RWPE2 (cell line): ENCODE data around the gene BRD7.

ENCODE experiments used
- ATAC-seq: fragments of 200-7000 bp; cut with Tn5 transposase; 3 replicates; pipeline ENCODE4 v1.9.1; 2021; ENCODE audit warnings: low read depth
- DNase-seq: peaks from one replicate; pipeline ENCODE4 v3.0.0-alpha.2; 2020; ENCODE audit warnings: low spot score
- H3K27ac ChIP-seq: fragments of 450-650 bp; 2 replicates; pipeline ENCODE4 v1.5.1; 2017; ENCODE audit warnings: mild to moderate bottlenecking; ENCODE audit not compliant: poor library complexity, severe bottlenecking
- H3K27me3 ChIP-seq: fragments of 250-450 bp; sonication (Bioruptor Pico); 2 replicates; pipeline ENCODE4 v1.5.1; 2021; ENCODE audit warnings: mild to moderate bottlenecking, moderate library complexity; ENCODE audit not compliant: insufficient read depth, poor library complexity, severe bottlenecking
- H3K36me3 ChIP-seq: fragments of 250-450 bp; sonication (Bioruptor Pico); 2 replicates; pipeline ENCODE4 v1.5.1; 2020; ENCODE audit warnings: low read depth, mild to moderate bottlenecking, moderate library complexity
- H3K4me1 ChIP-seq: fragments of 250-450 bp; sonication (Bioruptor Pico); 2 replicates; pipeline ENCODE4 v1.5.1; 2021; ENCODE audit warnings: mild to moderate bottlenecking, moderate library complexity; ENCODE audit not compliant: insufficient read depth, poor library complexity, severe bottlenecking
- H3K4me3 ChIP-seq: fragments of 250-450 bp; sonication (Bioruptor Pico); 2 replicates; pipeline ENCODE4 v1.5.1; 2021; ENCODE audit warnings: mild to moderate bottlenecking, moderate library complexity; ENCODE audit not compliant: severe bottlenecking
- H3K9me3 ChIP-seq: fragments of 250-450 bp; sonication (Bioruptor Pico); 2 replicates; pipeline ENCODE4 v1.5.1; 2021; ENCODE audit warnings: mild to moderate bottlenecking, moderate library complexity; ENCODE audit not compliant: severe bottlenecking
- CTCF ChIP-seq: fragments of 450-650 bp; IDR thresholded peaks from one replicate; pipeline ENCODE4 v1.5.1; 2017; ENCODE audit warnings: mild to moderate bottlenecking, moderate library complexity; ENCODE audit not compliant: poor library complexity, severe bottlenecking

The BRD7 gene

GRCh38 chr16:50314665-50315064 is 54.1 kb downstream of the BRD7 start:
- Histone ChIP-seq H3K36me3 (peaks cover 59% of the 10 kb centered on the region), H3K27ac (no peak overlapping the region), H3K4me3 (no peak overlapping the region), H3K9me3 (no peaks in the 10 kb centered on the region), H3K27me3 (no peaks in the 10 kb centered on the region), H3K4me1 (no peaks in the 10 kb centered on the region)
- no peak for TF ChIP-seq CTCF
- ATAC-seq (no peak), DNase-seq (no peak)

GRCh38 chr16:50313596-50314478 is 55.0 kb downstream of the BRD7 start:
- H3K27ac ChIP-seq: no peak overlapping the region

GRCh38 chr16:50311891-50312501 is 56.8 kb downstream of the BRD7 start:
- no peaks in the 10 kb centered on the region for H3K4me1 ChIP-seq
- TF ChIP-seq CTCF: no peak
- DNase-seq: no peak
- no peak overlapping the region for H3K4me3 ChIP-seq
- peaks cover 32% of the 10 kb centered on the region for H3K36me3 ChIP-seq
- H3K9me3 ChIP-seq: no peaks in the 10 kb centered on the region
- ATAC-seq: no peak
- H3K27ac ChIP-seq: no peak overlapping the region
- H3K27me3 ChIP-seq: no peaks in the 10 kb centered on the region

More at GRCh38 chr16:50313596-50314478, 55.0 kb downstream of the BRD7 start:
- no peak for TF ChIP-seq CTCF
- Histone ChIP-seq H3K27me3 (no peaks in the 10 kb centered on the region), H3K4me1 (no peaks in the 10 kb centered on the region), H3K36me3 (peaks cover 50% of the 10 kb centered on the region), H3K9me3 (no peaks in the 10 kb centered on the region), H3K4me3 (no peak overlapping the region)
- DNase-seq (no peak), ATAC-seq (no peak)

GRCh38 chr16:50311134-50311528 is 57.7 kb downstream of the BRD7 start:
- no peak overlapping the region for H3K4me3 ChIP-seq
- DNase-seq (no peak), ATAC-seq (no peak)
- no peak overlapping the region for H3K27ac ChIP-seq
- TF ChIP-seq CTCF: no peak
- H3K9me3 ChIP-seq: no peaks in the 10 kb centered on the region
- no peaks in the 10 kb centered on the region for H3K27me3 ChIP-seq
- H3K36me3 ChIP-seq: peaks cover 23% of the 10 kb centered on the region
- no peaks in the 10 kb centered on the region for H3K4me1 ChIP-seq
